HL-60 (cell line): ENCODE results near the gene RTKN.
"Not testable (repeated sequence)": the region's sequence is repeated elsewhere in the genome, so short reads cannot be mapped to it uniquely, and the experiment has no call there.

Source experiments
- GABPA ChIP-seq: IDR thresholded peaks from 2 replicates; pipeline ENCODE4 v1.6.1; 2012; ENCODE audit warnings: low read depth
- REST ChIP-seq: IDR thresholded peaks from 2 replicates; pipeline ENCODE4 v1.6.1; 2012; ENCODE audit warnings: low read depth; ENCODE audit not compliant: insufficient replicate concordance

GRCh38 chr2:74470742-74471141 lies 29.0 kb upstream of the RTKN start:
- not testable (repeated sequence) for TF ChIP-seq GABPA, REST
